LoVo (cell line): ENCODE results near the gene PHLDA1.
A peak's percentile ranks its signal among the peaks of the same experiment; 100 is the strongest.
"Not testable (repeated sequence)": the region's sequence is repeated elsewhere in the genome, so short reads cannot be mapped to it uniquely, and the experiment has no call there.

Experiments used
- DNase-seq: peaks from one replicate; pipeline ENCODE4 v3.0.0-alpha.2; 2016; ENCODE audit warnings: low spot score

The PHLDA1 gene

GRCh38 chr12:76018111-76018510 lies 13.5 kb downstream of the PHLDA1 start:
- peak; percentile 69 for DNase-seq

- no peak for DNase-seq
Observed at GRCh38 chr12:76014007-76014406, 17.6 kb downstream of the PHLDA1 start.

GRCh38 chr12:76013603-76014002 lies 18.0 kb downstream of the PHLDA1 start:
- DNase-seq = no peak

- no peak for DNase-seq
Observed at GRCh38 chr12:76012644-76013043, 18.9 kb downstream of the PHLDA1 start.

GRCh38 chr12:76010732-76011458 lies 20.7 kb downstream of the PHLDA1 start:
- DNase-seq = no peak

GRCh38 chr12:76008428-76008827 lies 23.1 kb downstream of the PHLDA1 start:
- no peak for DNase-seq

GRCh38 chr12:76007640-76008039 lies 23.9 kb downstream of the PHLDA1 start:
- DNase-seq = no peak

GRCh38 chr12:76006028-76006925 lies 25.3 kb downstream of the PHLDA1 start:
- DNase-seq = no peak

- no peak for DNase-seq
Observed at GRCh38 chr12:76003355-76003638, 28.3 kb downstream of the PHLDA1 start.

- DNase-seq = no peak
Observed at GRCh38 chr12:76002598-76003354, 28.8 kb downstream of the PHLDA1 start.

- DNase-seq = no peak
Observed at GRCh38 chr12:75998292-75999063, 33.1 kb downstream of the PHLDA1 start.

- no peak for DNase-seq
Observed at GRCh38 chr12:75997658-75998057, 33.9 kb downstream of the PHLDA1 start.

- DNase-seq = no peak
Observed at GRCh38 chr12:75996861-75997447, 34.6 kb downstream of the PHLDA1 start.

- DNase-seq = no peak
Observed at GRCh38 chr12:75995691-75996090, 35.9 kb downstream of the PHLDA1 start.

GRCh38 chr12:75994069-75994740 lies 37.4 kb downstream of the PHLDA1 start:
- no peak for DNase-seq

GRCh38 chr12:75991753-75992152 lies 39.8 kb downstream of the PHLDA1 start:
- DNase-seq = no peak

GRCh38 chr12:75990189-75990912 lies 41.2 kb downstream of the PHLDA1 start:
- DNase-seq = no peak

GRCh38 chr12:75987709-75988108 lies 43.9 kb downstream of the PHLDA1 start:
- DNase-seq = not testable (repeated sequence)

- DNase-seq = peak; percentile 69
Observed at GRCh38 chr12:75986001-75986746, 45.4 kb downstream of the PHLDA1 start.

GRCh38 chr12:75985566-75985965 lies 46.0 kb downstream of the PHLDA1 start:
- DNase-seq = no peak
